HG02840 (cell line): ENCODE results near the gene ZNF821.
"Not testable (repeated sequence)": the region's sequence is repeated elsewhere in the genome, so short reads cannot be mapped to it uniquely, and the experiment has no call there.

Source experiments
- ATAC-seq: cut with Tn5 transposase; IDR thresholded peaks from one replicate; pipeline ENCODE4 v1.9.1; 2021; ENCODE audit warnings: mild to moderate bottlenecking, moderate library complexity, moderate number of reproducible peaks; ENCODE audit not compliant: unreplicated experiment, low FRiP score

Gene ZNF821

DNA sequence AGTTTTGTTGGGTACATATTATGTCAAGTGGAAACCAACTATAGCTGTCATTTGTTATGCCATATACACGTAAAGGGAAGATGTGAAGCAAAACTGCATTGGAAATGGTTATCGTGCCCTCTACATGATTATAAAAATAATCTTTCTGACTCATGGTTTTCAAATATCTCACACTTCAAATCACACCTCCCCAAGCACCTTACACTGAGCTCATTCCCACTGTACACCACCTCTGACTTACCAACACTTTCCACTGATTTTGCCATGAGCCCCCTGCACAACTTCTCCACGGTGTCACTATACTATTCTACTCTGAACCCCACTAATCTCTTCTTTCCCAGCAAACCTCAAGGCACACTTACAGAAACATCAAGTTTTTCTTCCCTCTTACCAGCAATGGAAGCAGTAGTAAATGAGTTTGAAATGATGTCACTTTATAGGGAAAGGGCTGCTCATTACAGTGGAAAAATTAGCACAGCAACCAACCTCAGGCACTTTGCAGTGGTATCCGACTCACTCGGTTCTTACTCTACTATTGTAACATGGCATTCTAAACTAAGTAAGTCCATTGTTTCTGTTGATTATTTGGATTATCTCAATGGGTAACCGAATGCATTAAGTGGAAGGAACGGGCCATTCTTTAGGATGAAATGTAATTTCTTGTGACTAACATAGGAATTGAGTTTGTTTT, 18.7 kb downstream of the ZNF821 start:
- no peak for ATAC-seq

- ATAC-seq, result no peak
Observed at GRCh38 chr16:71863995-71864394, 20.0 kb downstream of the ZNF821 start.

GRCh38 chr16:71859762-71860521, 24.0 kb downstream of the ZNF821 start:
- ATAC-seq, result no peak

DNA sequence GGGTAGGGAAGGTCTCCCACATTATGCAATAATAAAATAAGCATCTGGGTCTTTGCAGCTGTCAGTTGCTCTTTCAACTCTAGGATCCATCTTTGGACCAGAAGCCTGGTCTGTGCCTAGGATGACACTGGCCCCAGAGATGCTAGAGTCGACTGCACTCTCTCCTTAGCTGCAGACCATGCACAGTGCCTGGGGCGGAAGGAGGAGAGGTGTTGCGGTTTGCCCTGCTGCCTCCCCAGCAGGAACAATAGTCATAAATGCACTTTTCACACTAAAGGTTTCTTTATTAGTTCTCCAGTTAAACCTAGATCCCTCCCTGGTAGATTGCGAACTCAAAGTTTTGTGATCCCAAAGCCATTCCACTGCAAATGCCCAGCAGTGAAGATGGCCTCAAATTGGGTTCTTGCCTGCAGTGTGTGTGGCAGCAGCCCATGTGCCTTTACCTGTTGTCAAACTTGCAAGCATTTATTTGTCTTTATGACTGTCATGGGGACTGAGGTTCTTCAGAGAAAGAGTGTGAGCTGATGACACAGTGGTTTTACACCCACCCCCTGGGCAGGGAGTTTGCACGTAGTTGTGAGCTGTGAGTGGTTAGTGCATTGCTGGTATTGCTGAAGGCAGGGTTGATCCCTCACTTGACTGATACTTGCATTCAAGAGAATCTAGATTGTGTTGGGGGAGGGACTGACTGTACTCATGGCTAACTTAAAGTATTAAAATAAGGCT, 27.9 kb downstream of the ZNF821 start:
- ATAC-seq, result no peak

- ATAC-seq, result no peak
Observed at GRCh38 chr16:71854369-71854948, 29.5 kb downstream of the ZNF821 start.

- no peak for ATAC-seq
Observed at GRCh38 chr16:71853413-71853812, 30.6 kb downstream of the ZNF821 start.

- no peak for ATAC-seq
Observed at GRCh38 chr16:71852561-71852960, 31.4 kb downstream of the ZNF821 start.

- no peak for ATAC-seq
Observed at GRCh38 chr16:71852158-71852557, 31.8 kb downstream of the ZNF821 start.

DNA sequence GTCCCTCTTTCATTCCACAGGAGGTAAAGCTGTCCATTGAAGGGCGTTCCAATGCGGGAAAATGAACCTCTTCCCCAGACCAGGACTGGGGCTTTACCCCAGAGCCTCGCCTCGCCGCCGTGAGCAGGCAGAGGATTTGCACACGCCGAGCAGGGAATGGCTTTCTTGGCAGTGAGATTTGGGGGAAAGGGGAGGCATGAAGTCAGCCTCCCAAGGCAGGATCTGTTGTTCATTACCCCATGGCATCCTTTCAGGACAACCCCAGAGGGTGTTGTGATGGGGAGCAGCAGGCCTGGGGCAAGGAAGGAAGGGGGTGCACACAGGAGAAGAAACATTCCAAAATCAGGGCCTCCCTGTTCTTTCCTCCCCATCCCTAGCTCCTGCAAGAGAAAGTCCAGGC, 32.2 kb downstream of the ZNF821 start:
- ATAC-seq, result no peak

GRCh38 chr16:71848622-71849021, 35.4 kb downstream of the ZNF821 start:
- no peak for ATAC-seq

DNA sequence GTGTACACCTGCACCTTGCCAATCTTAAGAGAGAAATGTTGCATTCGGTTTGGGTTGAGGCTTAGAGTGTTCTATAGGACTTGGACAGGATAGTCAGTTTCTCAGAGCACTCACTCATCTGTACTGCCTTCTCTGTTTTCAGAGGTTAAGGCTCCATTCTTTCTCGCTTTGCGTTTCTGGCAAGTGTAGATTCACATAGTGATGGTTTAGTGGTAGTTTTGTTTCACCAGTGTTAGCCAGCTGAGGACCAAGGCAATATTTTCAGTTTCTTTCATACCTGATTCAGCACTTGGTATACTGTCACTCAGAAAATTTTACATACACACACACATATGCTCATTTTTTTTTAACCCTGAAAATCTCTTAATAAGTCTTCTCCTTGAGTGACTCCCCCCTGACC, 36.9 kb downstream of the ZNF821 start:
- ATAC-seq, result no peak

DNA sequence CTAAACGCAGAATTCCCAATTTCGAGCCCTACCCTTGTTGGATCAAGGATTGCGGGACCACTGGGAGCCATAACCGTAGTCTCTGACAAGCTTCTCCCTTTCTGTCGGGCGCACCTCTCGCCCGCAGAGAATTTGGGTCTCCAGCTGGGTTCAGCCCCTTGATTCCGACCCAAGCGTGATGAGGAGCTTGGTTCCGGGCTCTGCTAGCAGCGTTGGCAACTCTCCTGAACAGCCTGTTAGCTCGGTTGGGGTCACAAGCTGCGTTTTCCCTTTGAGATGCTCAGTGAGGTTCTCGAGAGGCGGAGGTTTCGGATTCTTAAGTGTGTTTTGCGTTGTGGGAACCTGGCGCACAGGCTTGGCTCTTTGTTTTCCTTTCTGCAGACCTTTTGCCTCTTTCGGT, 37.6 kb downstream of the ZNF821 start:
- ATAC-seq, result no peak

DNA sequence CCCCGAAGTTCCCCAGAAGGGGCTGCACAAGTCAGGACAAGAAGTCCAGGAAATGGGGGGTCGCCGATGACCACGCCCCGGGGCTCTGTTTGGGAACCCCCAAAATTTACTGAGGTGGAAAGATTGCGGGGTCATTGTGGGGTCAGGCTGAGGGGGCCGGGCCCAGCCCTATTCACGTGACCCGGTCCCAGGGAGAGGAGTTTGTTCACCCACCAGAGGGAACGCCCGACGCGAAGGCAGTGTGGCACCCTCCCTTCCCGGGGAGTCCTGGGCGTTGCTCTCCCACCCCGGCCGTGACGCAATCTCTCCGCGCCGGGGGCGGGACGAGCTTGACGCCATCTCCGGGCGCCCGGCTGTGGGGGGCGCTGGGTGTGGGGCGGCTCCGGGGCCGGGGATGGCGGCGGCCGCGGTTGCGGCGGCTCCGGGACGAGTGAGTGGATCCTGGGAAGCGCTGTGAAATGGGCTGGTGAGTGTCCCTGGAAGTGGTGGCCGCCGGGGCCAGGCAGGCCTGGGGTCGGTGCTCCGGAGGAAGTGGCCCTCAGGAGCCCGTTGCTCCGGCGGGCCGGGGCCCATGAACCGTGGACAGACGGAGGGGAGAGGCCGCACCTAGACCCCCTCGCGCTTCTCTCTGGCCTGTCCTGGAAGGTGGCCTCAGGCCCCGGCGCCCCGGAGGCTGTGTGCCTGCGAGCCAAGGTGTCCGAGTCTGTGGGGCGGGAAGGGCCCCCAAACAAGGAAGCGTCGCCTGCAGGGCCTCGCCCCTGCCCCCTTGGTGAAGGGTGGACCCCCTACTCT, 38.1 kb downstream of the ZNF821 start, which contains the start of gene ATXN1L:
TSS of gene ATXN1L (plus strand) at position 338 of the 792 bp plus-strand sequence. CDS start 3,765 bp downstream, outside the sequence.
- ATAC-seq, result peak; percentile 55

DNA sequence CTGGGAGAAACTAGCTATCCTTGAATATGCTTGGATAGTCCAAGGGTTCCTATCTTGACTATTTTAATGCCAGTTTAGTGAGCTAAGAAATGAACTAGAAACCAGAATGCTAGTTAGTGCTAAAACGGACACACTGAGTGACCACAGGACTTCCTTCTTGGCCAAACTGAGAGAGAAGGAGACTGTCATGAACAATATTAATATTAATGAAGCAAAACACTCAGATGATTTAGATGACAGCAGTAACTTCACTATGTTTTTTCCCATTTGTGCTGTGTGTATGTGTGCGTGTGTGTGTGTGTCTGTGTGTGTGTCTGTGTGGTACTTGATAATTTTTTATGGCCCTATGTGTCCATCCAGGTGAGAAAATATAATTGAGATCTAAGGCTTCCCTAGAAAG, 40.4 kb downstream of the ZNF821 start:
- no peak for ATAC-seq

GRCh38 chr16:71840052-71840451, 43.9 kb downstream of the ZNF821 start:
- no peak for ATAC-seq

DNA sequence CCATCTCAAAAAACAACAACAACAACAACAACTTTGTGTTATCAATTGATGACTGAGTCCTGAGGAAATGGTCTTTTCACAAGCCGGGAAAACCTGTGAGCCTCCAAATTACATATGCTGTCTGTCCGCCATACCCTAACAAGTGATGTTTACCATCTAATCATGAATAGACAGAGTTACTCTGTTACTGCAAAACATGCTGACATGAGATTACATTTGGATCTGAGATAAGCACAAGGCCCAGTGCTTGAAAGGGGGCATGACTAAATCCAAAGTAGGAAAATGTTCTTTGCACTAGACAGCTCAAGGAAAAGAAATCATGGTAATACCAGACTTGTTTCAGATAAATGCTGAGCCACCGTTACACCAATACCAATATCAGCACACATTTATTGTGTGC, 46.8 kb downstream of the ZNF821 start:
- ATAC-seq, result no peak

GRCh38 chr16:71834291-71834690, 49.7 kb downstream of the ZNF821 start:
- no peak for ATAC-seq

GRCh38 chr16:71832112-71832511, 51.9 kb downstream of the ZNF821 start:
- not testable (repeated sequence) for ATAC-seq

DNA sequence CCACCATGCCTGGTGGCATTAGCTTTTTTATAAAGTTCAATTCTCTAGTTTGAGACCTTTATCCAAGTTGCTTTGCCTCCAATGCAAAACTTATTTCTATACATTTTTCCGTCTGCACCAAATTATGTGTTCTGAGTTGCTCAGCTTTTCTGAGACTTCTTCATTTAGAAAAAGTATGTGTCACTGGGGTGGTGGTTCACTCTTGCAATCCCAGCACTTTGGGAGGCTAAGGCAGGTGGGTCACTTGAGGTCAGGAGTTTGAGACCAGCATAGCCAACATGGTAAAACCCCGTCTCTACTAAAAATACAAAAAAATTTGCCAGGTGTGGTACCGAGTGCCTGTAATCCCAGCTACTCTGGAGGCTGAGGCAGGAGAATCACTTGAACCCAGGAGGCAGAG, 52.3 kb downstream of the ZNF821 start:
- ATAC-seq, result not testable (repeated sequence)

DNA sequence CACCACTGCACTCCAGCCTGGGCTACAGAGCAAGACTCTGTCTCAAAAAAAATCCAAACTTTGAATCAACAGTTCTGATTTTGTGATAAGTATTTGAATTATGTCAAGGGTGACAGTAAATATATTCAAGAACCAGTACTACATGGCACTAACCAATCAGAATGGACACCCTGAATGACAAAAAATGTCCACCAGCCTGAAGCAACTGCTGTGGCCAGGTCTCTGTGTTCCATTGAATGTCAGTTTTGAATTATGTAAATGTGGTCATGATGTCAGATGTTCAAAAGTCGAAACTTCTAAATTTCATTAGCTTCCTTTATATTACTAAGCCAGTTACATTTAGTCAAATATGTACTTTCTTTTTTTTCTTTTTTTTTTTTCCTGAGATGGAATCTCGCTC, 53.6 kb downstream of the ZNF821 start:
- ATAC-seq, result no peak
